H1 (cell line): ENCODE data around the gene DICER1. TPM values are rescaled to one million over a fixed set of nuclear protein-coding genes. Genes with fewer than 3 reads are reported as not detected.
"Not testable (repeated sequence)": the region's sequence is repeated elsewhere in the genome, so short reads cannot be mapped to it uniquely, and the experiment has no call there.

Experiments
- CTCF ChIA-PET: fragments of 300-600 bp; sonication (Branson Sonifier 250); formaldehyde crosslinking; loops from one replicate; lab custom pipeline; 2021; ENCODE audit not compliant: partially characterized antibody; lab: Charles Lee
- POLR2A ChIA-PET: fragments of 300-600 bp; sonication (Branson Sonifier 250); formaldehyde crosslinking; loops from one replicate; lab custom pipeline; 2021; ENCODE audit warnings: inconsistent platforms; ENCODE audit not compliant: partially characterized antibody; lab: Charles Lee
- DNase-seq, 2 experiments: peaks; one replicate each; pipeline versions ENCODE4 v3.0.0 to v3.0.0-alpha.2; 2010 to 2022; ENCODE audit warnings: low spot score in 2 of 2, low read depth in 1 of 2, mixed read lengths in 1 of 2
- FAIRE-seq: peaks from 2 replicates; lab custom pipeline; 2011; peaks lifted over from hg19 to GRCh38; lab: Jason Lieb, UNC
- H2AFZ ChIP-seq: 2 replicates; pipeline ENCODE4 v1.8.1; 2012; ENCODE audit warnings: low read length, inconsistent platforms
- H2AK5ac ChIP-seq: 2 replicates; pipeline ENCODE4 v1.6.1; 2013; ENCODE audit warnings: low read depth, low read length
- H2BK120ac ChIP-seq: replicated peaks from 2 replicates; pipeline ENCODE3; 2013; ENCODE audit warnings: low read depth, low read length, inconsistent platforms
- H2BK12ac ChIP-seq: 2 replicates; pipeline ENCODE4 v1.6.1; 2013; ENCODE audit warnings: low read depth, low read length
- H2BK15ac ChIP-seq: 2 replicates; pipeline ENCODE4 v1.6.1; 2013; ENCODE audit warnings: low read length
- H2BK20ac ChIP-seq: 2 replicates; pipeline ENCODE4 v1.6.1; 2013; ENCODE audit warnings: low read length
- H2BK5ac ChIP-seq: 2 replicates; pipeline ENCODE4 v1.6.1; 2013; ENCODE audit warnings: low read depth, low read length
- H3K14ac ChIP-seq: 2 replicates; pipeline ENCODE4 v1.6.1; 2013; ENCODE audit warnings: inconsistent platforms; ENCODE audit not compliant: insufficient read length
- H3K18ac ChIP-seq: 2 replicates; pipeline ENCODE4 v1.6.1; 2013; ENCODE audit warnings: low read length; ENCODE audit errors: extremely low read depth
- H3K23ac ChIP-seq: 2 replicates; pipeline ENCODE4 v1.6.1; 2013; ENCODE audit warnings: inconsistent platforms; ENCODE audit not compliant: insufficient read length
- H3K23me2 ChIP-seq: 2 replicates; pipeline ENCODE4 v1.6.1; 2013; ENCODE audit warnings: low read depth, low read length
- H3K27ac ChIP-seq: 2 replicates; pipeline ENCODE4 v1.6.1; 2011; ENCODE audit warnings: low read depth, low read length, inconsistent platforms
- H3K27me3 ChIP-seq, 4 experiments: replicated peaks in 1 of 4; 1 replicate in 1 of 4; 2 replicates in 3 of 4; pipeline versions ENCODE4 v1.6.1 to v1.8.1; 2011 to 2013; ENCODE audit warnings: low read length in 3 of 4, mild to moderate bottlenecking in 3 of 4, inconsistent platforms in 2 of 4, mixed read lengths in 2 of 4, moderate library complexity in 1 of 4; ENCODE audit not compliant: control insufficient read depth in 3 of 4, insufficient read depth in 3 of 4; ENCODE audit errors: extremely low read depth in 1 of 4
- H3K36me3 ChIP-seq, 4 experiments: 2 replicates each; pipeline versions ENCODE4 v1.6.1 to v1.8.1; 2011 to 2013; ENCODE audit warnings: mild to moderate bottlenecking in 4 of 4, low read length in 3 of 4, moderate library complexity in 2 of 4, control low read depth in 1 of 4, inconsistent platforms in 1 of 4; ENCODE audit not compliant: insufficient read depth in 4 of 4, control insufficient read depth in 2 of 4
- H3K4ac ChIP-seq: replicated peaks from 2 replicates; pipeline ENCODE3; 2013; ENCODE audit warnings: low read length, low read depth, mixed read lengths, inconsistent platforms; ENCODE audit not compliant: insufficient read length
- H3K4me1 ChIP-seq, 4 experiments: replicated peaks in 1 of 4; 1 replicate in 1 of 4; 2 replicates in 3 of 4; pipeline versions ENCODE4 v1.6.1 to v1.8.1; 2011 to 2013; ENCODE audit warnings: low read length in 3 of 4, inconsistent platforms in 2 of 4, mixed read lengths in 1 of 4; ENCODE audit not compliant: insufficient read depth in 4 of 4, control insufficient read depth in 3 of 4
- H3K4me2 ChIP-seq, 2 experiments: 2 replicates each; pipeline versions ENCODE4 v1.6.1 to v1.8.1; 2011 to 2013; ENCODE audit warnings: low read depth in 2 of 2, low read length in 2 of 2, control low read depth in 1 of 2, inconsistent platforms in 1 of 2, mild to moderate bottlenecking in 1 of 2; ENCODE audit not compliant: insufficient read depth in 1 of 2
- H3K4me3 ChIP-seq, 4 experiments: fragments of 200-600, 300-600 bp in 1 of 4; sonication (generic), shearing (Covaris generic), sonication (Bioruptor Twin) in 1 of 4; 2 replicates each; pipeline versions ENCODE4 v1.5.1 to v1.8.1; 2011 to 2016; ENCODE audit warnings: low read length in 4 of 4, low read depth in 3 of 4, control low read depth in 2 of 4, inconsistent platforms in 2 of 4, mild to moderate bottlenecking in 2 of 4, mixed read lengths in 1 of 4, moderate library complexity in 1 of 4; ENCODE audit not compliant: insufficient read depth in 2 of 4; ENCODE audit errors: extremely low read depth in 1 of 4
- H3K56ac ChIP-seq: replicated peaks from 2 replicates; pipeline ENCODE3; 2013; ENCODE audit warnings: low read depth, mild to moderate bottlenecking, mixed read lengths, low read length, inconsistent platforms; ENCODE audit not compliant: insufficient read length
- H3K79me1 ChIP-seq: 2 replicates; pipeline ENCODE4 v1.6.1; 2013; ENCODE audit warnings: low read depth, low read length, control low read depth
- H3K79me2 ChIP-seq, 2 experiments: 2 replicates each; pipeline versions ENCODE4 v1.6.1 to v1.8.1; 2012 to 2013; ENCODE audit warnings: low read length in 2 of 2, mild to moderate bottlenecking in 2 of 2, inconsistent platforms in 1 of 2; ENCODE audit not compliant: insufficient read depth in 2 of 2, control insufficient read depth in 1 of 2
- H3K9ac ChIP-seq, 4 experiments: replicated peaks in 1 of 4; 1 replicate in 1 of 4; 2 replicates in 3 of 4; pipeline versions ENCODE4 v1.6.1 to v1.8.1; 2011 to 2013; ENCODE audit warnings: low read depth in 3 of 4, low read length in 3 of 4, control low read depth in 2 of 4, mild to moderate bottlenecking in 2 of 4, moderate library complexity in 2 of 4, inconsistent platforms in 1 of 4; ENCODE audit errors: extremely low read depth in 1 of 4
- H3K9me3 ChIP-seq, 2 experiments: 2 replicates each; pipeline versions ENCODE4 v1.6.1 to v1.8.1; 2012 to 2013; ENCODE audit warnings: mild to moderate bottlenecking in 2 of 2, moderate library complexity in 2 of 2, control low read depth in 1 of 2, inconsistent platforms in 1 of 2, low read depth in 1 of 2, low read length in 1 of 2, mixed read lengths in 1 of 2; ENCODE audit not compliant: insufficient read depth in 2 of 2
- H4K20me1 ChIP-seq, 2 experiments: replicated peaks in 1 of 2; 2 replicates each; pipeline versions ENCODE3 to v1.8.1; 2011 to 2013; ENCODE audit warnings: inconsistent platforms in 2 of 2, low read length in 2 of 2, mild to moderate bottlenecking in 1 of 2; ENCODE audit not compliant: insufficient read depth in 2 of 2, control insufficient read depth in 1 of 2
- H4K5ac ChIP-seq: 2 replicates; pipeline ENCODE4 v1.6.1; 2013; ENCODE audit warnings: low read length, low read depth, mixed read lengths, inconsistent platforms; ENCODE audit not compliant: insufficient read length
- H4K8ac ChIP-seq: 2 replicates; pipeline ENCODE4 v1.8.0; 2013; ENCODE audit warnings: mild to moderate bottlenecking, moderate library complexity, low read length, inconsistent platforms; ENCODE audit not compliant: insufficient read depth; ENCODE audit errors: extremely low read depth
- H4K91ac ChIP-seq: replicated peaks from 2 replicates; pipeline ENCODE3; 2013; ENCODE audit warnings: low read length, mixed read lengths, inconsistent platforms; ENCODE audit not compliant: insufficient read length
- WGBS, 2 experiments: shearing (Covaris generic) in 1 of 2; methylation state at CpG; one replicate each; pipeline versions ENCODE4 v1.1.6 to v1.1.7; 2013 to 2015; ENCODE audit warnings: low lambda C conversion rate in 2 of 2, mixed read lengths in 2 of 2, inconsistent platforms in 1 of 2, low coverage in 1 of 2, missing lambda C conversion rate in 1 of 2; ENCODE audit not compliant: insufficient replicate concordance in 2 of 2, insufficient coverage in 1 of 2, insufficient read length in 1 of 2; ENCODE audit errors: extremely low coverage in 1 of 2, missing lambda C conversion rate in 1 of 2; 5-methylcytosine and 5-hydroxymethylcytosine counted together
- polyA plus RNA-seq, 7 experiments: library from polyadenylated mRNA; depleted of rRNA in 3 of 7; stranded (reverse) in 5 of 7; unstranded in 2 of 7; fragments of >200 nt in 5 of 7; fragments of 200-250 nt in 2 of 7; gene quantifications; 1 replicate in 5 of 7; 2 replicates in 1 of 7; 4 replicates in 1 of 7; pipeline versions ENCODE4 v1.2.1 to v1.2.3, GENCODE V29; 2011 to 2013; ENCODE audit warnings: missing spikeins in 2 of 7, mixed read lengths in 2 of 7
- total RNA-seq: library from RNA; stranded (reverse); fragmentation: NEBNext Ultra II Directional; extraction: Animal tissue kit (Norgen Biotek cat#: 25700); gene quantifications from 2 replicates; pipeline ENCODE4 v1.2.1, GENCODE V29; 2021

The DICER1 gene
- total and polyA plus RNA-seq, 2 of the 8 experiments (the other 6 are each of a cell fraction or from before 2014, with no cell fraction given): 11.9 to 61.8 TPM

DNA sequence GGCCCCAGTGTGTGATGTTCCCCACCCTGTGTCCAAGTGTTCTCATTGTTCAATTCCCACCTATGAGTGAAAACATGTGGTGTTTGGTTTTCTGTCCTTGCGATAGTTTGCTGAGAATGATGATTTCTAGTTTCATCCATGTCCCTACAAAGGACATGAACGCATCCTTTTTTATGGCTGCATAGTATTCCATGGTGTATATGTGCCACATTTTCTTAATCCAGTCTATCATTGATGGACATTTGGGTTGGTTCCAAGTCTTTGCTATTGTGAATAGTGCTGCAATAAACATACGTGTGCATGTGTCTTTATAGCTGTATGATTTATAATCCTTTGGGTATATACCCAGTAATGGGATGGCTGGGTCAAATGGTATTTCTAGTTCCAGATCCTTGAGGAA, 18.3 kb upstream of the DICER1 start:
- H3K79me2 ChIP-seq, H2BK120ac ChIP-seq: not testable (repeated sequence)

More for the DNA sequence above, 18.3 kb upstream of the DICER1 start:
- H3K4me3 ChIP-seq, POLR2A ChIA-PET, H3K27ac ChIP-seq, H4K8ac ChIP-seq, CTCF ChIA-PET, H3K4me2 ChIP-seq, H3K36me3 ChIP-seq, H2BK12ac ChIP-seq, H3K23ac ChIP-seq, H3K56ac ChIP-seq, H4K5ac ChIP-seq, H2AFZ ChIP-seq, H3K18ac ChIP-seq, H3K4me1 ChIP-seq, H3K9me3 ChIP-seq, H2AK5ac ChIP-seq, H4K20me1 ChIP-seq, H3K27me3 ChIP-seq, H3K23me2 ChIP-seq, H4K91ac ChIP-seq, DNase-seq, H3K9ac ChIP-seq, H3K79me1 ChIP-seq, H2BK15ac ChIP-seq, H3K4ac ChIP-seq, H3K14ac ChIP-seq, H2BK5ac ChIP-seq, FAIRE-seq, H2BK20ac ChIP-seq: not testable (repeated sequence)
- WGBS, 2 experiments: 100% methylated on average over 3 of the region's 3 CpGs; no CpG with 5 or more reads in 1 of the 2 experiments
